HL-60 (cell line): ENCODE data around the gene CCK.
"Not testable (repeated sequence)": the region's sequence is repeated elsewhere in the genome, so short reads cannot be mapped to it uniquely, and the experiment has no call there.

ENCODE experiments used
- CTCF ChIP-seq: IDR thresholded peaks from one replicate; pipeline ENCODE4 v1.5.1; 2011; ENCODE audit warnings: low read length, control low read depth, inconsistent platforms; ENCODE audit not compliant: insufficient read depth
- GABPA ChIP-seq: IDR thresholded peaks from 2 replicates; pipeline ENCODE4 v1.6.1; 2012; ENCODE audit warnings: low read depth
- SPI1 ChIP-seq: IDR thresholded peaks from 2 replicates; pipeline ENCODE4 v1.6.1; 2012; ENCODE audit warnings: low read depth, mild to moderate bottlenecking, borderline replicate concordance

- not testable (repeated sequence) for TF ChIP-seq CTCF, SPI1, GABPA
Measured at GRCh38 chr3:42287423-42287822, 21.4 kb upstream of the CCK start.
